Bronchial smooth muscle cell (primary cell): ENCODE measurements around the gene ZNF101. TPM values are rescaled to one million over a fixed set of nuclear protein-coding genes. Genes with fewer than 3 reads are reported as not detected.

Experiments used
- total RNA-seq: library from RNA; depleted of rRNA; stranded (reverse); fragments of >200 nt; gene quantifications from 2 replicates; pipeline ENCODE4 v1.2.1, GENCODE V29; 2014

Gene ZNF101
- 3.6 and 4.9 TPM in 2 replicates for total RNA-seq

DNA sequence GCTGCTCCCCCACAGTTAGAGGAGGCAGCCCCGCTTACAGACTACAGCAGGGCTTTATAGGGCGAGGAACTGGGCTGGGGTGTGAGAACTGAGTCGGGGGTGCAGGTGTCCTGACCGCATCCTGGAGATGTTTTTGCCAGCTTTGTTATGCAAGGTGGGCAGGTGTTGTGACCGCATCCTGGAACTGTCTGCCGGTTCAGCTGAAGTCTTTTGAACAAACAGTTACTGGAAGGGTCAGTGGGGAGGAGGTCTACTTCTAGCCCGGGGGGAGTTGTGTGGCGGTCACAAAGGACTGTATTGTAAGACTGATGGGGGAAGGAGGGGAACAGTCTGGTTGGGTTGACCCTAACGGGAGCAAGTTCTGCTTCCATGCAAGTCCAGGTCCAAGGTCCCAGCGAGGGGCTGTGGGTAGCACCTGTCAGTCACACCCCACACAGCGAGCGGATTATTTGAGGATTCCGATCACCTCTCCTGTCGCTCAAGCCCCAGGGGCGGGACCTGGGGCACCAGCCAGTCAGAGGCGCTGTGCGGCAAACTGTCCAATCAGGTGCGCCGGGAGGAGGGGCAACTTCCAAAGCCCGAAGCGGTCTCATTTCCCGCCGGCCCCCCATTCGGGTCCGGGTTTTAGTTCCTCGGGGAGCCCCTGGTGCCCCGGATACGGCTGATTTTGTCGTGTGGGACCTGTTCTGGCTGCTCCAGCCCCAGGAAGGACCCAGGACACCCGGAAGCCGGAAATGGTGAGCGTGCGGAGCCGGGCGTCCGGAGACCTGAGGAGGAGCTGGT, at the start of gene ZNF101:
ZNF101 (plus strand) TSS at position 610 of the 783 bp plus-strand sequence; CDS start at position 735, 125 bp downstream.

DNA sequence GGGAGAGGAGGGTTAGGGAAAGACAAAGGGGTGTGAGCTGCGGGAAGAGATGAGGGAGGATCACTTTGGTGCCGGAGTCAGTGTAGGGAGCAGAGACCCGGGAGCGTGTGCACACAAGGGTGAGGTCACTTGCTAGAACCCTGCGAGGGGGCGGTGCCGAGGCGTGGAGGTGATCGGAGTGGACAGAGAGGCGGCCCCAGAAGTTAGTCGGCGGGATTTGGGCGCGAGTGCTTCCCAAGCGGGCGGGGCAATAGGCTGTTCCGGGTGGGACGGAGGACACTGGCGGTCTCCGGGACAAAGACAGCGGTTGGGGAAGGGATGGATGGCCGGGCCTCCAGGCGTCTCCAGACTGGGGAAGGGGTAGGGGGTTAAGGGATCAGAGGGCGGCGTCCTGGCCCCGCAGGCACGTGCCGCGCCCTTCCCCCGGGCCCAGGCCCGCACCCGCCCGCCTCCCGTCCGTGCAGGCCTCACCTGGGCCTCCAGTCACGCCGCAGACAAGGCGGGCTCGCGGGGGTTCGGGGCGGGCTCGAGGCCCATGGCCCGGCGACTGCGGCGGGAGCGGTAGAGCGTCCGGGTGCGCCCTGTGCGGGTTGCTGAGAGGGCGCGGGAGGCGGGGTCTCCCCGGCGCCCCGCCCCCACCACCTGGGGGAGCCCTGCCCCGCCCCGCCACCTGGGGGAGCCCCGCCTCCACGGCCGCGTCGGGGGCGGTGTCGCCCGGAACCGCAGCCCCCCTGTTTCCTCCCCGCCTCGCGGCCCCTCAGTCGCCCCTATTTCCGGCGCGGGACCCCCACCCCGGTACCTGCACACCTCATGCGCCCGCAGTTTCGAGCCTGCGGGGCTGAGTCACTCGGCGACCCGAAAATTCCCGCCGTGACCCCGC, 40.8 kb upstream of the ZNF101 start, which contains the start of gene LPAR2:
LPAR2 (minus strand) TSS at position 600 of the 880 bp plus-strand sequence. CDS start 945 bp downstream, outside the sequence.

DNA sequence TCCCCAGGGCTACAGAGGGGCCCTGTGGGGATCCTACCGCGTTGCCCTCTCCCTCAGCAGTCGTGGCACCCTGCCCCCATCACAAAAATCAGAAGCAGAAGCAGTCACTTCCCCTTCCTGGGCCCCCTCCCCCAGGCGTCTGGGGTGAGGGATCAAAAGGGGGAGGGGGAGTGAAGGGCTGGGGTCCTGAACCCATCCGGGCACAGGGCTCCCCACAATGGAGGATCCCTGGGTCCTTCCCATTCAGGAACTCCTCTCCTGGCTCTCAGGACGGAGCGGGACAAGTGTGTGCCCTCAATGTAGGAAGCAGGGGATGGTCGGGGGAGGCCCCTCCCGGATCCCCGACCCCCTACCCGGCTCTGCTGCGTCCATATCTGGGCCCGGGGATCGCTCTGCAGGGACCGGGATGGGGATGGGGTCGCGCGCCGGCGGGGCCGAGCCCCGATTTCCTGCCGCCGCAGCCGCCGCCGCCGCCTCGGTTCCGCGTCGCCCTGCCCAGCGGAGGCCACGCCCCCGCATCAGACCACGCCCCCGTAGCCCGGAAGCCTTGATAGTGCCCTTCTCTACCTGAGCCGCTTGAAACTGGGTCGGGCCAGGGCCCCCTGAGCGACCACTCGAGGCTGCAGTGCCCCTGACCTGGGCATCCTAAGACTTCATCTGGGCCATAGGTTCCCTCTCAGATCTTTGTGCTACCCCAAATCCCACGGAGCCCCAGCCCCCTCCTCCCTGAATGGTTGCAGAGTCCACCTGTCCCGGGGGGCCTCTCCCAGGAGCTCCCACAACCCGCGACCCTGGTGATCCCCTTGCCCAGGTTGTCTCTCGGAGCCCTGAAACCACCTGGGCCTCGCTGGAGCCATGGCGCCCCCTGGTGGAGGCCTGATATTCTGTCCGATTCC, 25.2 kb upstream of the ZNF101 start, which contains the start of gene GMIP:
GMIP (minus strand) TSS at position 500 of the 896 bp plus-strand sequence; CDS start at position 372, 128 bp downstream.

DNA sequence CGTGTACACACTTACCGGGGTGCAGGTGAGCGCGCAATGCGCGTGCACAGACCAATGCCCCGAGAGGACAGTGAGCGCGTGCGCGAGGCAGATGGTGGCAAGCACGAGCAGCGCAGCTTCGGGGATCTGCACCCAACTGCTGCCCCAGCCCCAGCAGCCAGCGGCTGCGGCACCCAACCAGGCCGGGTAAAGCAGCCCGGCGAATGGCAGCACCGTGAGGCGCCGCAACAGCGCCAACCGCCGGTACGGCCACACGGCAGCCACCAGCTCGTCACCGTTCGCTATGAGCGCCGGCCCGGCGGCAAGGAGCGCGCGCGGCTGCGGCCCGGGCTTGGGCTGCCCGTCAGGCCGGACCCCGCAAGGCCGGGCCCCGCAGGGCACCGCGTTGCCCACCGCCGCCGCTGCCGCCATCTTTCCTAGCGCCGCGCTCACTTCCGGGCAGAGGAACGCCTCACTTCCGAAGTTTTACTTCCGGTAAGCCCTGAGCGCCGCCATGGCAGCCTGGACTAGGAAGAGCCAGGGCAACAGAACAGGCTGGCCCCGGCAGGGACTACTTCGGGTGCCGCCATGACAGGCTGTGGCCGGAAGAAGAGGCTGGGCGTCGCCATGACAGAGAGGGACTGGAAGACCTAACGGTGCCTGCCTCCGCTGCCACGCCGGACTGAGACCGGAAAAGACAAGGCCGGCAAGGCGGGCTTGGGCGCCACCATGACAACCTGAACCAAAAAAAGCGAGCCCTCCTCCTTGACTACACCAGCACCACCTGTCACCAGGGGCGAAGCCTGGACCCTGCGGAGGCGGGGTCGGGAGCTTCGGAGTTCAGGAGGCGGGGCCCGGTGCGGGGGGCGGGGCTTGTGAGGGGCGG, 5.2 kb upstream of the ZNF101 start, which contains the start of gene ATP13A1:
ATP13A1 (minus strand) TSS at position 421 of the 865 bp plus-strand sequence; CDS start at position 411, 10 bp downstream.

DNA sequence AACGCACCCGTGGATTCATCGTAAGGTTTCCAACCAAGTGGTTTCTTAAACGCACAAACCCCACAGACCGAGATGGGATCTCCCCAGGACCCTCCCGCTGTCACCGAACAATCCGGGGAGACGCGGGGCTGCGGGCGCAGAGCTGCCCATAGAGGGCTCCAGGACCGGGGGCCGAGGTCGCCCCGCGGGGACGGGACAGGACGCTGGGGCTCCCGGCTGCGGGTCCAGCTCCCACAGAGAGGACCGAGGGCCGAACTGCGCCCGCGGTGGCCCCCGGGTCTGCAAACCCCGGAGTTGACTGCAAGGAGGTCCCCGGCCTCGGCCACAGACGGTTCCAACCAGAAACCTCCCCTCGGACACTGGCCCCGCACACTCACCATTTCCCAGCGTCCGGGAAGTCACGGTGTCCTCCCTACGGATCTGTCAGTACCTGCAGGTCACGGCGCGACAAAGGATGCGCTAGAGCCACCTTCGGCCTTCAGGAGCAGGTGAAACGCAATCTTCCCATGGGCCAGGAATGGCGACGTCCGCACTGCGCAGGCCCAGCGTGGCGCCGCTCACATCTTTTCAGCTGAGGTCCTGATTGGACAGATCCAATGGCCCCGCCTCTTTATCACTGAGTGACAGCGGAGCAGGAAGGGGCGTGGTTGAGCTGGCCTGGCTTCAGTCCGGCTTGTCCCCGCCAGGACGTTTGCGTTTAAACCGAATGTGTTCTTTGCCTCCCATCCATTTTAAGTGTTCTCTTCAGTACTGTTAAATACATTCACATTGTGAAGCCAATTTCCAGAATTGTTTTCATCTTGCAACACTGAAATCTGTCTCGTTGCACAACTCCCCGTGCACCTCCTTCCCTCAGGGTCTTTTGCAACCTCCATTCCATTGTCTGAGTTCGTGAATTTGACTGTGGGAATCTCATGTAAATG, 64.2 kb downstream of the ZNF101 start, which contains the start of gene ZNF14:
ZNF14 (minus strand) TSS at position 534 of the 923 bp plus-strand sequence; CDS start at position 380, 154 bp downstream.

Other genes starting within 250 kb of the ZNF101 start
- 1.9 and 2.2 TPM in 2 replicates for gene TSSK6, start 153.3 kb upstream of the ZNF101 start, total RNA-seq
- 435 and 561 TPM in 2 replicates for gene NDUFA13, start 152.6 kb upstream of the ZNF101 start, total RNA-seq
- gene YJEFN3, start 139.9 kb upstream of the ZNF101 start, total RNA-seq, result 0.17 and 0.32 TPM in 2 replicates
- under 0.01 and 0.16 TPM in 2 replicates for gene CILP2, start 130.6 kb upstream of the ZNF101 start, total RNA-seq
- gene PBX4, start 50.2 kb upstream of the ZNF101 start, total RNA-seq, result 2.2 and 3.0 TPM in 2 replicates
- 0.52 and 1.9 TPM in 2 replicates for gene LPAR2, start 40.6 kb upstream of the ZNF101 start, total RNA-seq
- 1.9 and 4.9 TPM in 2 replicates for gene GMIP, start 25.2 kb upstream of the ZNF101 start, total RNA-seq
- gene ATP13A1, start 5.2 kb upstream of the ZNF101 start, total RNA-seq, result 19.7 and 21.6 TPM in 2 replicates
- gene ZNF14, start 64.3 kb downstream of the ZNF101 start, total RNA-seq, result 3.3 and 5.4 TPM in 2 replicates
- gene ZNF506, start 152.9 kb downstream of the ZNF101 start, total RNA-seq, result 7.0 and 9.3 TPM in 2 replicates
- gene ZNF253, start 197.0 kb downstream of the ZNF101 start, total RNA-seq, result 2.1 and 2.5 TPM in 2 replicates
- 1.7 and 2.0 TPM in 2 replicates for gene ZNF93, start 232.1 kb downstream of the ZNF101 start, total RNA-seq